ENCODE data around the gene CAMTA1.

The CAMTA1 gene

DNA sequence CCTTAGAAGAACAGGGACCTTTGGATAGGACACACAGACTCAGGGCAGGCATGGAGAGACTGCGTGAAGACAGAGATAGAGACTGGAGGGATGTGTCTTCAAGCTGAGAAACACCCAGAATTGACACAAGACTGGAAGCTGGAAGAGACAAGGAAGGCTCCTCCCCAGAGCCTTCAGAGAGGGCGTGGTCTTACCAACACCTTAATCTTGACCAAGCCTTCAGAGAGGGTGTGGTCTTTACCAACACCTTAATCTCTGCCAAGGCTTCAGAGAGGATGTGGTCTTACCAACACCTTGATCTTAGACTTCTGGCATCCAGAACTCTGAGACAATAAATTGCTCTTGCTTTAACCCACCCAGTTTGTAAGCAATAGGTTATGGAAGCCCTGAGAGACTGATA lies 504.4 kb downstream of the CAMTA1 start:
- in situ Hi-C loops (cut with MboI; ENCODE audit: low sequenced_read_pairs): no loop called here

DNA sequence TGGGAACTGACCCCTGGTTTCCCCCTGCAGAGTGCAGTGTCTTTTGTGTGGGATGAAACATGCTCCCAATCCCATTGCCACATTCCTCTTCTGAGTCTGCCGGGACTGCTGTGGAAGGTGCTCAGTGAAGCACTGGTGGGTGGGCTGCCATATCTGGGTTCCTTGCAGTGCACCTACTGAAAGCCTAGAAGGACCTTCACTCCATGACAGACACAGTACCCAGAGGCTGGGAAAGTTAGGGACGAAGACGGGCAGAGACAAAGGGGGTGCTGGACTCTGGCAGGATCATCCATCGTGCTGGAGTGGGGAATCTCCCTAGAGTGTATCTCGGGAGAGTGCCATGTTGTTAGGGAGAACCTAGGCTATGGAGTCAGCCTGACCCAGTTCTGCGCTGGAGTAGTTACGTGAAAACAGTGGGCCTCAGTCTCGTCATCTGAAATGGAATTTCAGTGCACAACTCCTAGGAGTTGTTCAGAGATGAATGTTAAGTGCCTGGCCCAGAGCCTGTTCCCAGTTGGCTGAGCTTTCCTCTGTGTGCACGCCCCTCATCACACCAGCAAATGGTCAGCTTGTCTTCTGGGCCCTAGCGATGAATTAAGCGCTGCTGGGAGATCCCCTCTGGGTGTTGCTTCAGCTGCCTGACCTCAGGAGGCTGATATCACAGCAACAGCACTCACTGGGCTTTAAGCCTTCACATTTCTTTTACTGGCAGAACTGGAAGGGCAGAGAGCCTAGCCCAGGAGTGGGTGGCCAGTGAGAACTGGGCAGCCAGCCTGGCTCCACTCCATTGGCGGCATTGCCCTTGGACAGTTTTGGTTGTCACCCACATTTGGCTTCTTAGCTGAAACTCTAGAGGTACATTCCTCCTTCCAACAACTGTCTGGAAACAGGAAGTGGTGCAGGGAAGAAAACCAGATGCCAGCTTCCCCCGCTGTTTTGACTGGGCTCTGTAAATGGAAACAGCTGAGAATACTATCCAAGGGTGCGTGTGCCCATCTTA lies 506.0 kb downstream of the CAMTA1 start:
- in situ Hi-C loops (cut with MboI; ENCODE audit: low sequenced_read_pairs): no loop called here

DNA sequence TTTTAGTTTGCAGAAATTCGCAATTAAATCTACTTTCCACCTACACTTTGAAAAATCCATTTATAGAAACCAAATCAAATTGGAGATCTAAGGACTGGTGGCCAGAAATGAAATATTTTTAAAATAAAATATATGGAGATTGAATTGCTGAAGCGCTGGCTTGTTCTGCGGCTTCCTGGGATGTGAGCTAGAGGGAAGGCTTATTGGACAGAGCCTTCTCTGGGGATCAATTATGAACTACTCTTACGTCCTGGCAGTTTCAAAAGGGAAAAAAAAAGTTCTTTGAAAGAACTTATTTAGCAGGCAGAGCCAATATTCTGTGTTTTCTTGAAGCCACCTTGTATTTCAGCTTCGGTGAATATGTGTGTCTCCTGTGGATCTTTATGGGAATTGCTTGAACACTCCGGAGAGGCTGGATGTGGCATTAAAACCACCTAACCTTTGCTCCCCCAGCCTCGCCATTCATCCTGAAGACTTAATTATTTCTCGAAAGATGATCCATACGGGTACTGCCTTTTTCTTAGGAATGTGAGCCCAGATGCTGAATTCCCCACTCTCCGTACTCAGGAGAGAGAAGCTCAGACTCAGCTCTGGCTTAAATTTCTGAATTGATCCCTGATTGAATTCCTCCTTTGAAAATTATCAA lies 506.9 kb downstream of the CAMTA1 start:
- in situ Hi-C loops (cut with MboI; ENCODE audit: low sequenced_read_pairs): no loop called here

DNA sequence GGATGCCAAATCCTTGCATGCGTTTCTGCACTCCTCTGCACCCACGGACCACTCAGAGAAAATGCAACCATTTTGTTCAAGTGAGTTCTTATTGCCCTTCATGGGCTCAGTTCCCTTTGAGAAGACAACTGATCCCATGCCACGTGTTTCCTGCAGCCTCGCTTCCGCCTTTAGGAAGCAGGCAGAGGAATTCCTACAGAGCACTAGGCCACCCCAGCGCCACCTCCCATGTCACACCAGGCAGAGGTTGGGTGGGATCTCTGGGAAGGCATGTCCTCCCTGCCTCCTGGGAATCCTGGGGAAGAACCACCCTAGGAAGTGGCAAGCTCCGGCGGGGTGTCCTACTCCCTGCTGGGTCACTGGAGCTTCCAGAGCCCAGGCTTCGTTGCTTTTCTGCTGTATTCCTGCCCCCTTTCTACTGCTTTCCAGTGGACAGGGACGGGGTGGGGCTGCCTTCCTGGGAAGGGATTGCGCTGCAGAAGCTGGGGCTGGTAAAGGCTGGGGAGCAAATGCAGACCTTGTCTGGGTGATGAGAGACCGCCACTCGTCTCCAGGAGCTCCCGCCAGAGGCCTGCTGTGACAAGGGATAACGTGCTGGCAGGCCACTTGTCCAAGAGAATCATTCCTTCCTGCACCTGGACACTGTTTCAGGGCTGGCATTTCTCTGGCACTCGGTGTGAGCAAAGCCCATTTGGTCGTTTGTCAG lies 507.6 kb downstream of the CAMTA1 start:
- in situ Hi-C loops (cut with MboI; ENCODE audit: low sequenced_read_pairs): no loop called here

DNA sequence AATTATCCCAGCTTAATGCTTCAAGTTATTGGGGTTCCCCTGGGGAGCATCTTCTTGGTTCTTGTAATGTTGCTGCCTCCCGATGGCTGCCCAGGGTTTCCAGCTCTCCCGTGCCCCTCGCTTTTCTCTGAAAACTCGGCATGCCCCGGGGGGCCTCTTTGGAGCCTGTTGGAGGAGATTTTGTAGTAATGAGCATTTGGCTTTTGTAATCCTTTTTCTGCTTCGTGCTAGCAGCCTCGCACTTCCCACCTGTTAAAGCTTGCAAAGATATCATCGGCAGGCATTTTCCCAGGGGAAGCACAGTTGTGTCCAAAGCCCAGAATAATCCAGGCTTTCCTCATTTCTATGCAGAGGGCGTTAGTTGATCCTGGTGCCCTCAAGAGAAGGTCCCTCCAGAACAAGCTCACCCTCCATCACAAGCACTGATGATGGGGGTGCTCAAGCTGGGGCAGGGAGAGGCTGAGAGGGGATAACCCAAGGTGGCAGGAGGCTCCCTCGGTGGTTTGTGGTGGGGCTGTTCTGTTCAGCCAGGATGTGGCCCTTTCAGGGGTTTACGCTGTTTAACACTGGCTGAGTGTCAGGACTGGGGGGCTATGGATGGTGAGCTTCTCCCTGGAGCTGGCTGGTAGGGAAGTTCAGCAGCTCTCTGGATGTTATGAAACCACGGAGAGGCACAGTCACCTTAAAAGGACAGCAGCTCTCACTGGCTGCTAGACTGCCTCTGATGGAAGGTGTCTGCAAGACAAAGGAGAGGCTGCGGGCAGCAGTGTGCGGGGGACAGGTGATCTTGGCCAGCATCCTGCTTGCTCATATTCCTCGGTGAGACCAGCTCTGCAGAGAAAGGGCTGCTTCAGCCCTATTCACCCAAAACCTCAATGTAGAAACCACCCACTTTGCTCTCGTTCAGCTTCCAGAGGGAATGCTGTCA lies 508.7 kb downstream of the CAMTA1 start:
- in situ Hi-C loops (cut with MboI; ENCODE audit: low sequenced_read_pairs): no loop called here

DNA sequence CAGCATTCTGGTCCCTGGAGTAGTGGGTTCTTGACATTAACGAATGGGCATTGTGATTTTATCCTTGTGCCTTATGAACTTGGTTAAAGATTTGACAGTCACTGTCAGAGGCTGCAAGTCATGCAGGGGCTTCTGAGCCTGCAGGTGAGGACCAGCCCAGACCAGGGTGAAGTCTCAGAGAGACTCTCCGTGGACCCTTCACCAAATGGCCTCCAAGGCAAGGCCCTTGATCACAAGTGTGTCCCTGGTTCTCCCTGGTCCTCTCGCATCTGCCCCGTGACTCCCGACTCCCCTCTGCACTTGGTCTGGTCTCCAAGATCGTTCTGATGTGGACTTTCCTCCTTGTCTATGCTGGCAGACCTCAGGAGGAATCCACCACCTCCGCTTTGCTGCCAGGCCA lies 509.4 kb downstream of the CAMTA1 start:
- in situ Hi-C loops (cut with MboI; ENCODE audit: low sequenced_read_pairs): no loop called here

DNA sequence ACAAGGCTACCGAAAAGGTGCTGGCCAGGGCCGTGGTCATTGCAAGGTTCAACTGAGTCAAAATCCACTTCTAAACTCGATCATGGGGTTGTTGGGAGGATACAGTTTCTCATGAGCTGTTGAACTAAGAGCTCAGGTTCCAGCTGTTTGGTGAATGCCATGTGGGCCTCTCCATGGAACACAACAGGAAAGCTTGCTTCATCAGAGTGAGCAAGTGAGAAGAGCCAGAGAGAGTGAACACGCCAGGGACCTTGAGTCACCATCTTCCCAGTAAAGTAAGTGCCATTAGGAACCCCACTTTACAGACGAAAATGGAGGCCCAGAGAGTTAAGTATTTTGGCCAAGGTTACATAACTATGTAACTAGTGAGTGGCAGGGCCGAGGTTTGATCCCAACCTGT lies 510.7 kb downstream of the CAMTA1 start:
- in situ Hi-C loops (cut with MboI; ENCODE audit: low sequenced_read_pairs): no loop called here

DNA sequence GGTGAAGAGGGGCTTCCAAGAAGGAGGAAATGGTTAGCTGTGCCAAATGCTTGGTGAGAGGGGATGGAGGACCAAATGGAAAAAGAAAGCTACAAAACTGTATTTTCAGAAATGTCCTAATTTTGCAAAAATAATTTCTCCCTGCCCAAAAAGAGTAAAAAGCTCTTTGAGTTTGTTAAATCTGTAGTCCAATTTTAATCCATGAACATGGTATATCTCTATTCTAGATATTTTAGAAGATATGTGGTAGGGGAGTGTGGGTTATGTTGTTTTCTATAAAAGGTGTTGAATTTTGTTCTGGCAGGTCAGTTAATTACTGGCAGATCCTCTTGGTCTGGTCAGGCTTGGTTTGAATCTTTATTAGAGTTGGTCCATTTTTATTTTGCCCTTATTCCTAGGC lies 511.7 kb downstream of the CAMTA1 start:
- in situ Hi-C loops (cut with MboI; ENCODE audit: low sequenced_read_pairs): no loop called here

DNA sequence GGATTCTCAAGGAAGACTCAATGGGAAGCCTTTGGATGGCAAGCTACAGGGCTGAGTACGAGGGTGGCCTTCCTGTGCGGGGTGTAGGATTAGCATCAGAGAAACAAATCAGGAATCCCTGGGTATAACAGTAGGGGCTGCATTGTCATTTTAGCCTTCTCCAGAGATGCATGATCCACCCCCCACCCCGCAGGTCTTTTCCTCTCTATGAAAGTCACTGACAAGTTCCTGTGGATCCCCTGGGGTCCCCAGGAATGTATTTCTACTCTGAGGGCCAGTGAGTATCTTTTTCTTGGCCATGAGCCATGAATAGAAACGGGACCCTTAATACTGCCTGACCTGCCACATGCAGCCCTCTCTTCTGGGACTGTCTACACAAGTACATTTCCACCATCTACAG lies 512.9 kb downstream of the CAMTA1 start:
- in situ Hi-C loops (cut with MboI; ENCODE audit: low sequenced_read_pairs): no loop called here

DNA sequence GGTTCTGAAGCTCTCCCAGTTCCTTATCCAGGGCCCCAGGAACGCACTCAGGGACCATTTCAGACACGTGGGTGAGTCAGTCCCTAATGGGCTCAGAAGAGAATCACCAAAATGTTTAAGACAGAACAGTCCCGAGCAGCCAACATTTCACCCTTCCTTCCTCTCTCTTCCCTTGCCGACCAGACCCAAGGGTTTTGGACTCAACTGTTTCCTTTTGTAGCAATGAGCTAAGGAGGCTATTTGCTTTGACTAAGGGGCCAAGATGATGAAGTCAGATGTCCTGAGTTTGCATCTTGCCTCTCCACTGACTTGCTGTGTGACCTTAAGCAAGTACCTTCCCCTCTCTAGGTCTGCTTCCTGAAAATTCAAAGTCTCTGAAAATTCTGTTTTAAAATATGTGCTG lies 513.5 kb downstream of the CAMTA1 start:
- in situ Hi-C loops (cut with MboI; ENCODE audit: low sequenced_read_pairs): no loop called here

DNA sequence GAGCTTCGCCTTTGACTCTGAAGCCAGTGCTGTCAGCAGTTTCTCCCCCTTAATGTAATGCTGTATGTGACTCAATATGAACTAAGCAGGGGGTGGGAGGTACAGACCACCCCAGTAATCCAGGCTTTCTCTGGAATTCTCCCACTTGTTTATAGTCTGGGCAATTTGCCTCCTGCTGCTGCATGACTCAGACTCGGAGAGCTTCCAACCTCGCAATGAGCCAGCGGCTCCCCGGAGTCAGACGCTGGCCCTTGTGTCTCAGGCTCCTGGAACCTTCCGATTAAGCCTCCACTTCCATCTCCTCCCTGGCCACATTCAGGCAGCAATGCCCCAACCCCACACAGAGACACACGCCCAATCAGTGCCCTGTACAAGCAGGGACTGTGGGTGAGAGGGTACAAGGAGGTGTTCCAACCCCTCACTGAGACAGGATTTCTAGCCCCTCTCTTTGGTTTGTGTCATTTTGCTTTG lies 514.1 kb downstream of the CAMTA1 start:
- in situ Hi-C loops (cut with MboI; ENCODE audit: low sequenced_read_pairs): no loop called here

DNA sequence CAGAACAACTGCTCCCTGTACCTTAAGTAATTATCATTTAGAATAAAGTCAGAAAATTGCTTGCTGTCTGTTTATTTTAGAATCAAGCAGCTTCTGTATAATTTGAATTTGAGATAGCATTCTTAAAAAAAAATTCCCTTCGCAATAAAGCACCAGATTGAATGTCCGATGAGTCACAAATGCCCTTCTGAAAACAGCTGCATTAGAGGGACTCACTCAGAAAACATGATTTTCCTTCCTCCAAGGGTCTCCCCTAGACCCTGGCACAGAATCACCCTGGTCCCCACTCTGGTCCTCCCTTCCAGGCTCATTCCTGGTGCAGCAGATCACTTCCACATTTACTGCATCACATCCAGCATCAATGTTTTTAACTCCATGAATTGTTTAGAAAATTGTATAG lies 514.7 kb downstream of the CAMTA1 start:
- in situ Hi-C loops (cut with MboI; ENCODE audit: low sequenced_read_pairs): no loop called here

DNA sequence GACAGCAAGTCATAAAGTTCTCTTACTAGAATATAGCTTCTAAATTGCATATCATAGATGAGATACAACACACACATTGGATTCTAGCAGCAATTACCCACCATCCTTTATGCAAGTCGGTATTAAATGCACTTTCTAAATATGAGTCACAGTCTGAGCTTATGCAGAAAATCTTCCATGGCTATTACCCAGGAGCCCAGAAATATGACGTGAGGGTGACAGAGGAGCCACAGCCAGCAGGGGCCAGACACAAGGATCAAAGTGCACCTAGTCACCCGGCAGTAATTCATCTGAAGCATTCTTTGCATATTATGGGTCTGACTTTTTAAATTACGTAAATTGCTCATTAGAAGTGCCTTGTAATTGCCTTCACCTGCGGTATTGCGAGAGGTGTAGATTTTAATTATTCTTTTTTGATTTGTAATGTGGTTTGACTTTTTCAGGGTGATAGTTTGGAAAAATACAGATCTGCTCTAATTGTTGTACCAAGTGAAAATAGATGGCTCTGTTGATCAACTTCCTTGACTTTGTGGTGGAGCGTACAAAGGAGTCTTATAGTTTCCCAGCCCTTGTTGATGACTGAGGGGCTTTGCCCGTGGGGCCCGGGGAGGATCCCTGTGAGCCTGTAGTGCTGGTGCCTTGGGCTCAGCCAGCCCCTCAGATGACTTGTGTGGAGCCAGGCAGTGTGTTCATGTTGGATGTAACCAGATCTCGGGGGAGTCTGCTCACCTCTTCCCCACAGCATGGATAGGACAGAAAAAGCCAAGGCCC lies 515.8 kb downstream of the CAMTA1 start:
- in situ Hi-C loops (cut with MboI; ENCODE audit: low sequenced_read_pairs): no loop called here

DNA sequence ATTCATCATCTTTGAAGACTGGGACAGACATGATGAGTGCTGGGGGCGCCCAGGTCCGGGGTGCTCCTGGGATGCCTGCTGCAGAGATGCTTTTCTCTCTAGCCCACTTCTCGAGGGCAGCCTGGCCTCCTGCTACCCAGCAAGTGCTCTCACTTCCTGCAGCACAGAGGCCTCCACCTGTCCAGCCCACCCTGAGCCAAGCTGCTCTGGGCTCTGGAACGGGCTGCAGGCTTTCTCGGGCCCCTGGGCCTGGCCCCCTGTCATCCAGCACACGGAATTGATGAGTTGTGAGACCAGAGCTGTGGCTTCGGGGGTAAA lies 516.4 kb downstream of the CAMTA1 start:
- in situ Hi-C loops (cut with MboI; ENCODE audit: low sequenced_read_pairs): no loop called here

DNA sequence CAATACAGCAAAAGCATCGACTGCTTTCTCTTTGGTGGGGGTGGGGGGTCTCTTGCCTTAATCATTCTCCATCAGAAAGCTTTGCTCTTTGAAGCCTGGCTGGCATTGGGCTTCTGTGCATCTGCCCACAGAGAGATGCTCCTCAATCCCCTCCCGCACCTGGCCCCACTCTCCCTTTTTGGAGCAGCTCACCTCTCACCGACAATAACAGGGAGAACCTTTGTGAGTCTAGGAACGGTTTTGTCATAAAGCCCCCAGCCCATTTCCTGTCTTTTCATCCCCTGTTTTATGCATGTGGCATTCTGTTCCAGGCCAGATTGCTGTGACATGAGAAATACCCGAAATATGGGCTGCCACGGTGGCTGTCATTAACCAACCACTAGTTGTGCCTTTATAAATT lies 516.9 kb downstream of the CAMTA1 start:
- in situ Hi-C loops (cut with MboI; ENCODE audit: low sequenced_read_pairs): no loop called here

DNA sequence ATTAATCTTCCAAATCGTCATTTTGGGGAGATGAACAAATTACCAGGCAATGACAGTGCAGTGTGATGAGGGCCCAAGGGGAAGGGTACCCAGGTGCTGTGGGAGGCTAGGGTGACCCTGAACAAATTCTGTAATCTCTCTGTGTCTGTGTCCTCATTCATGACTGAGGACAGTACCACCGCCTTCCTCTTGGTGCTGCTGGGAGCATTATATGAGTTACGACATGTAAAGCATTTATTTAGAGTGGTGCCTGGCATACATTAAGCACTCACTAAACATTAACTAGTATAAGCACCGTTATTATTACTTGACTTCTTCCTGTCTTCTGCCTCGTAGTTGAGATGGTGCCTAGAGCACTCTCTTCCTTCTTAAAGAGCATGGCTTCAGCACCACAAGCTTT lies 517.6 kb downstream of the CAMTA1 start:
- in situ Hi-C loops (cut with MboI; ENCODE audit: low sequenced_read_pairs): no loop called here

DNA sequence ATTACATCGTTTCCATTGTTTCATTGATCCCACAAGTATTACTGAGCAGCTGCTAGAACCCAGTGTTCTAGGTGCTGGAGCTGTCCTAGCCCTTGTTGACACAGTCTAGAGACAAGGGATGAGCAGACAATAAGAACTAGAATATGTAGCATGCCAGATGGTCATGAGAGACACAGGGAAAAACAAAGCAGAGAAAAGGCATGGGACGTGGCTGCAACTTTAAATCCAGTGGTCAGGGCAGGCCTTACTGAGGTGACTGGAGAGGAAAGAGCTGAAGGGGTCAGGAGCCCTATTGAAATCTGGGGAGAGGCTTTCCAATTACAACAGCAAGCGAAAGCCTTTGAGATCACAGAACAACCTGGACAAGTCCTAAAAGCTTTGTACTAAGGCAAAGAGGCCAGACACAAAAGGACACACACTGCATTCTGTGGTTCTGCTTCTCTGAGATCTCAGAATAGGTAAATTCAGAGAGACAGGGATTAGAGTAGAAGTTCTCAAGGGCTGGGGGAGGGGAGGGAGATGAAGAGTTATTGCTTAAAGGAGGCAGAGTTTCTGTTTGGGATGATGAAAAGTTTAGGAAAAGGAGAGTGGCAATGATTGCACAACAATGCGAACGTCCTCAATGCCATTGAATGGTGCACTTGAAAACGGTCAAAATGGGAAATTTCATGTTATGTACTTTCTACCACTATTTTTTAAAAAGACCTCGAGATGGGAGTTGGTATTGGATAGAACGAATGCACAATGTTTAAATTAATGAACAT lies 518.5 kb downstream of the CAMTA1 start:
- in situ Hi-C loops (cut with MboI; ENCODE audit: low sequenced_read_pairs): no loop called here

DNA sequence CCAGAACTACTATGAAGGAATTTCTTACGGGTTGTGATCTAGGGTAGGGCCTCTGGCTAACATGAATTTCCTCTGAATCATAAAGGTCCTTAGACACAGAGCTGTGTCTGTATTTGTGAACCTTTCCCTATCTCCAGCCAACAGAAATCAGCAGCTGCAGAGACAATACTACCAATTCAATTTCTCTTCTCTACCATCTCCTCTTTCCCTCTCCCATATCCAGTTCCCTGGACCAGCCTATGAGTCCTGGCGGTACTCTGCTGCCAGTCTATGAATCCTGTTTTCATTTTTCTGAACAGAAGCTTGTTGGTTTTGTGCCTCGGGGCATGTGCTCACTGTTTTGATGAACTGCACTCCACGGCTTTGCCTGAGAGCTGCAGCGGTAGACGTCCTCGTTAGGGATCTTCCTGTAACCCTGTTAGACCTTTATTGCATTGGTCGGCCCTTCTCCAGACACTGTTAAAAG lies 527.9 kb downstream of the CAMTA1 start:
- in situ Hi-C loops (cut with MboI; ENCODE audit: low sequenced_read_pairs): no loop called here

DNA sequence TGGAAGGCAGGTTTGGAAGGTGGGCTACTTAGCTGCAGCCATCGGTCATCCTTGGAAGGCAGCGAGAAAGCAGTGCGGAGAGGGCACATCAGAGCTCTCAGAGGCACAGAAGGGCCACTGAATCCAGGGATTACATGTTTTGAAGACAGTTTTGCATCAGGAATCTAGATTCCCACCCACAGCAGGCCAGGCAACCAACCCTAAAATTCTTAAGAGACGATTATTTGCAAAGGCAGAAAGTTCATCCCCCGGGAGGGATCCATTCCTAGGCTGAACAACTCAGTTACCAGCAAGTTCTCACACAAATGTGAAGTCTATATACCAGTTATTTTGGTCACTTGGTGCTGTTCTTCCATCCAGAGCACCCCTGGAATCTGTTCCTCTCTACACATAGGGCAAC lies 528.6 kb downstream of the CAMTA1 start:
- in situ Hi-C loops (cut with MboI; ENCODE audit: low sequenced_read_pairs): no loop called here
